NCI-H2081 (cell line): Measurements from ENCODE around the gene CDH12.
A peak's percentile ranks its signal among the peaks of the same experiment; 100 is the strongest.

ENCODE experiments used
- DNase-seq, 2 experiments: peaks; one replicate each; lab custom pipeline; 2025; lab: John Stamatoyannopoulos, UW

The CDH12 gene

DNA sequence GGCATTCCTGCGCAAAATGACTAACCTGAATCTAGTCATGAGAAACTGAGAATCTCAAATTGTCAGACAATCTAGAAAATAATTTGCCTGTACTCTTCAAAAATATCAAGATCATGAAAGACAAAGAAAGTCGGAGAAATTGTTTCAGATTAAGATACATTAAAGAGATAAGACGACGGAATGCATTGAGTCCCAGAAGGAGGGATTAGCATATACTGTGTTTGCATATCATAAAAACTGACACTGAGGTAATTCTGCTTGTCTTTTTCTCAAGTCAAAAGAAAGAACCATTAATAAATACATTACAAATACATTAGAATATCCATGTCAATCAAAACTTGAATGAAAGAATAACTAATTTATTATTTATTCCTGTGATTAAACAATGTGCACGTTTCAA lies 88.4 kb downstream of the CDH12 start:
- no peak for DNase-seq

GRCh38 chr5:22757776-22758175 lies 95.4 kb downstream of the CDH12 start:
- no peak for DNase-seq

DNA sequence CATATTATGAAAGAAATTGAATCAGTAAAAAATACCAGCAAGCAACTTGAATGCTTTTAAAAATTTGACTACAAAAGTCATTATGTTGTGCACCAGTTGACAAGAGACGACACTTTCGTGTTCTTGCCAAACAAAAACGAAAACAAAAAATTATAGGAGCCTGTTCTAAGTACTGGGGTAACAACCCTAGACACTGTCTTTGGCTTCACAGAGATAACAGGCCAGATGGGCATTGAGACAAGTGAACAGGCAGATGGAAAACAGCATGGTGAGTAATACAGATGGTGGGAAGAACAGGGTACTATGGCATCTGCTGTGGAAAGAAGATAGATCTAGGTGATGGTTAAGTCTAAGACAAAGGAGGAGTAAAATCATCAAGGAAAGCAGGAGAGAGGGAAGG lies 99.0 kb downstream of the CDH12 start:
- no peak for DNase-seq

GRCh38 chr5:22751536-22751935 lies 101.6 kb downstream of the CDH12 start:
- no peak for DNase-seq

DNA sequence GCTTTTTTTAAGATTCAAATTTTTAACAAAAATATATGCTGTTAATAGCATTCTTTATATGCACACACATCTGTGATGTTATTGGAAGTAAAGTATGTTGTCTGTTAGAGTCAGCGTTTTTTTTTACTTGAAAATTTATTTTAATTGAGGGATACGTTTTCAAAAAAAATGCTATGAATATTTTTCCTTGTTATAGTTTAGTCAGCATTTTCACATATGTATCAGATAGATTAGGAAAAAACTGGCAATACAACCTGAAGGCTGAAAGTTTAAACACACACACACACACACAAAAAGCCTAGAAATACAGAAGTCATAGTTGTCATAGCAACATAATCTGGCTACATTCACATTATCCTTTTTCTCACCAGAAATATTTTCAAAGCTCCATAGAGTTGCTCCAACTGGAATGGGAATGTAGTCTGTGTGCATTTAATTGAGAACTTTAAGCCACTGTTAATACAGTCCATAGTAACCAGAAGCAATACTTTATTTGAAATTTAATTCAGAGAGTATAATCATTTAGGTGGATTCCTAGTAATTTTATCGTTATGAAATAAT lies 116.6 kb downstream of the CDH12 start:
- DNase-seq = no peak

- no peak for DNase-seq
Measured at GRCh38 chr5:22734907-22735306, 118.2 kb downstream of the CDH12 start.

GRCh38 chr5:22728610-22729009 lies 124.5 kb downstream of the CDH12 start:
- DNase-seq = no peak

- DNase-seq = no peak
Measured at GRCh38 chr5:22722491-22722890, 130.7 kb downstream of the CDH12 start.

- DNase-seq = no peak
Measured at GRCh38 chr5:22722056-22722455, 131.1 kb downstream of the CDH12 start.

GRCh38 chr5:22719842-22720241 lies 133.3 kb downstream of the CDH12 start:
- DNase-seq = no peak

- no peak for DNase-seq
Measured at GRCh38 chr5:22710660-22711059, 142.5 kb downstream of the CDH12 start.

- DNase-seq = no peak
Measured at GRCh38 chr5:22709743-22710142, 143.4 kb downstream of the CDH12 start.

DNA sequence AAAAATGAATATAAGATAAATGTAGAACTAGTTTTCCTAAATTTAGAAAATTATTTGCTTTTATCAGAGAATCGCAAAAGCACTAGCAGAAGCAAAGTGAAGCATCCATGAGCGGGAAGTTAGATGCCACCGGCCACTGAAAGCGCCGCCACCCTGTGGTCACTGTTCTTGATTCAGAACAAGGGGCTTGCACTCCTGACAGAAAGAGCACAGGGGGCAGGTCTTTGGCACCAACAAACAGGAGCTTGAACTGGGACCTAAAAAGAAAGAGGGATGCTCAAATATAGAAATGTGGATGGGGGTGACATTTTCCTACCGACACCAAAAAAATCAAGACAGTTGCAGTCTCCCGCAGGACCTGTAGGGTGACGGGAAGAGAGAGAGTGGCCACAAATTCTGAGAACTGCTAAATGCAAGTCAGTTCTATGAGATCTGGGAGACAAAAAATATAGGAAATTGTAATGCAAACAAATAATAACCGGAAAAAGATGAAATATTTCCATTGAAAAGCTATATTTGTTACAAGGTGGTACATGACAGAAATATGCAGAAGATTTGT lies 144.3 kb downstream of the CDH12 start:
- DNase-seq = no peak

DNA sequence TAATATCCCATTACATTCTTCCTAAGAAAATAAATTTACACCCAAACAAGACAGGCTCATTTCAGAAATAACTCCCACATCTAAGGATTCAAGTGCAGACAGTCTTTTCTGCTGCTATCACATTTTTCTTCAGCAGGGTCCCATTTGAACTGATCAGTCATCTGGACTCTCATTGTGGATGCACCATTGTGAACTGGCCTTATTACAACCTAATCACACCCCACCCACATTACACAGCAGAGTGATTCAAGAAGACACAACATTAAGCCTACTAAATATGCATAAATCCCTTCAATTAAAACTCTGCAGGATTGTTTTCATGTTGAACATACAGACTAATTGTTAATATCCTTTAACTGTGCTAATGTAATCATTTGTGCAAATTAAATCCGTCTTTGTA lies 146.2 kb downstream of the CDH12 start:
- DNase-seq = no peak

GRCh38 chr5:22699319-22699718 lies 153.8 kb downstream of the CDH12 start:
- DNase-seq = no peak

DNA sequence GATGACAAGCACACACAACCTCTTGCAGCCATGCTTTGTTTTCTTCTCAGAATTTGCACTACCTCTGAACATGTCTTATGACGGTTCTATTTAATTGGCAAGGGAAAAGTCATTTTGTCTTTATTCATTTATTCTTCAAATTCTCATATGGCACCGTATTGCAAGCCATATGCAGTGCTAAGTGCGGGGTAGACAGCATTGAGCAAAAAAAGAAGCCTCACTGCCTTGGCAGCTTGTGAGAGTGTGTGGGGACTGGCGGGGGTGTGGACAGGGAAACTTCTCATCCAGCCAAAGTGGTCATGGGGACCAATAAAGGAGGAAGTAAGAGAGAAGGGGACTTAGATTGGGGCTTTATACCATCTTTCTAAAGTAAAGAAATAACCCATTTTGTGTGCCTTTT lies 160.0 kb downstream of the CDH12 start:
- no peak for DNase-seq

DNA sequence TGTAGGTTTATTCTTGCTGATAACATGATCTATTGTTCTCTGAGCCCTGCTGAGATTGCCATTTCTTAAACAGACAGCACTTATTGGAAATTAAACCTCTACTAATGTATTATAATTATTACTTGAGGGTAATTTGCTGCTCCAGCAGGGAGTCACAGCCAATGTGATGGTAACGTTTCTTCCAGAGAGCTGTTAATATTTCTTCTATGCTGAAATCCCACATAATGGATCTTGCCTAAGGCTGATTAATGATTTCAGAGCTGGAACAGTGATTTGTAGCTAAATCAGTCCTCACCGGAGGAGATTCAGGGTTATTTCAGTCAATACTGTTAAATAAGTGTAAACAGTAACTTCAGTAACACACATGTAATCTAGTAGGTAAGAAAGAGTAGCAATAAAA lies 170.1 kb downstream of the CDH12 start:
- peak; percentile 78 to 96 for DNase-seq

GRCh38 chr5:22678886-22679285 lies 174.3 kb downstream of the CDH12 start:
- peak; percentile 10 to 47 for DNase-seq

- DNase-seq = no peak
Measured at GRCh38 chr5:22673131-22673530, 180.0 kb downstream of the CDH12 start.

GRCh38 chr5:22669345-22669744 lies 183.8 kb downstream of the CDH12 start:
- DNase-seq = no peak

GRCh38 chr5:22665801-22666200 lies 187.3 kb downstream of the CDH12 start:
- no peak for DNase-seq

GRCh38 chr5:22663134-22663533 lies 190.0 kb downstream of the CDH12 start:
- no peak for DNase-seq

GRCh38 chr5:22662391-22662790 lies 190.8 kb downstream of the CDH12 start:
- DNase-seq = no peak

DNA sequence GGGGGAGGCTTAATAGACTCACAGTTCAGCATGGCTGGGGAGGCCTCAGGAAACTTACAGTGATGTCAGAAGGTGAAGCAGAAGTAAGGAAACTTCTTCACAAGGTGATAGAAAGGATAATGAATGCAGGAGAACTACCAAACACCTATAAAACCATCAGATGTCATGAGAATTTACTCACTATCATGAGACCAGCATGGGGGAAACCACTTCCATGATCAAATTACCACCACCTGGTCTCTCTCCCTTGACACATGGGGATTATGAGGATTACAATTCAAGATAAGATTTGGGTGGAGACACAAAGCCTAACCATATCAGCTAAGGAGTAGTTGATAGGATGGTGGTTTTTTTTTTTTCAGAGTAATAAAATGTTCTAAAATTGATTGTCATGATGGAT lies 201.8 kb downstream of the CDH12 start:
- DNase-seq = peak; percentile 13 to 67
